OCI-LY7 (cell line): Measurements from ENCODE around the gene HLA-DQA2. TPM values are rescaled to one million over a fixed set of nuclear protein-coding genes. Genes with fewer than 3 reads are reported as not detected.
"Not testable (repeated sequence)": the region's sequence is repeated elsewhere in the genome, so short reads cannot be mapped to it uniquely, and the experiment has no call there.

Experiments
- BruUV-seq: library from RNA; stranded (reverse); fragments of 400-500 nt; replicated peaks from 2 replicates; lab custom pipeline; 2021; lab: Mats Ljungman, UMichigan
- CTCF ChIA-PET: fragments of 300-600 bp; sonication (Branson Sonifier 250); formaldehyde crosslinking; loops from one replicate; lab custom pipeline; 2022; ENCODE audit warnings: antibody characterized with exemption; ENCODE audit not compliant: unreplicated experiment; lab: Charles Lee
- POLR2A ChIA-PET: fragments of 300-600 bp; sonication (Branson Sonifier 250); formaldehyde crosslinking; loops from one replicate; lab custom pipeline; 2022; ENCODE audit warnings: antibody characterized with exemption; lab: Charles Lee
- DNase-seq: peaks from one replicate; pipeline ENCODE4 v3.0.0-alpha.2; 2015; ENCODE audit warnings: low spot score
- H2AFZ ChIP-seq: fragments of 200-600 bp; sonication (generic), shearing (Covaris generic); 2 replicates; pipeline ENCODE4 v1.6.1; 2014; ENCODE audit warnings: mild to moderate bottlenecking, antibody characterized with exemption, low read length, moderate library complexity
- H3K27ac ChIP-seq: fragments of 200-600 bp; sonication (generic); 2 replicates; pipeline ENCODE4 v1.5.1; 2014; ENCODE audit warnings: mixed run types, low read depth, mild to moderate bottlenecking, moderate library complexity, low read length, inconsistent platforms; ENCODE audit not compliant: poor library complexity, severe bottlenecking
- H3K36me3 ChIP-seq: fragments of 200-600 bp; sonication (generic); 2 replicates; pipeline ENCODE4 v1.6.1; 2014; ENCODE audit warnings: mild to moderate bottlenecking, antibody characterized with exemption, low read length, moderate library complexity, mixed read lengths; ENCODE audit not compliant: insufficient read depth
- H3K4me1 ChIP-seq: fragments of 200-600 bp; sonication (generic); 2 replicates; pipeline ENCODE4 v1.5.1; 2014; ENCODE audit warnings: mild to moderate bottlenecking, low read length; ENCODE audit not compliant: insufficient read depth, poor library complexity, severe bottlenecking
- H3K4me2 ChIP-seq: fragments of 200-600 bp; sonication (generic); 2 replicates; pipeline ENCODE4 v1.6.1; 2014; ENCODE audit warnings: mild to moderate bottlenecking, low read length
- H3K4me3 ChIP-seq: fragments of 200-600 bp; sonication (generic); 2 replicates; pipeline ENCODE4 v1.5.1; 2014; ENCODE audit warnings: mild to moderate bottlenecking, low read depth, low read length; ENCODE audit not compliant: poor library complexity, severe bottlenecking
- H3K79me2 ChIP-seq: fragments of 200-600 bp; sonication (generic); 2 replicates; pipeline ENCODE4 v1.6.1; 2016; ENCODE audit warnings: low read depth, mild to moderate bottlenecking, low read length, moderate library complexity, mixed read lengths; ENCODE audit not compliant: insufficient read depth
- H3K9me2 ChIP-seq: fragments of 200-600 bp; sonication (generic); 2 replicates; pipeline ENCODE4 v1.6.1; 2016; ENCODE audit warnings: mild to moderate bottlenecking, low read length, mixed read lengths; ENCODE audit not compliant: insufficient read depth
- H3K9me3 ChIP-seq: fragments of 200-600 bp; sonication (generic); 2 replicates; pipeline ENCODE4 v1.6.1; 2014; ENCODE audit warnings: mild to moderate bottlenecking, mixed run types, low read length, mixed read lengths
- H4K20me1 ChIP-seq: fragments of 200-600 bp; sonication (generic); 2 replicates; pipeline ENCODE4 v1.6.1; 2014; ENCODE audit warnings: mild to moderate bottlenecking, antibody characterized with exemption, low read length, moderate library complexity, mixed read lengths; ENCODE audit not compliant: insufficient read depth
- EZH2phosphoT487 ChIP-seq: fragments of 200-600 bp; sonication (generic); IDR thresholded peaks from 2 replicates; pipeline ENCODE4 v1.6.1; 2018; ENCODE audit warnings: low read depth, borderline replicate concordance, mild to moderate bottlenecking, mixed run types, antibody characterized with exemption, low read length, moderate library complexity, mixed read lengths
- intact Hi-C: fragments of 100-400 bp; cut with micrococcal nuclease; formaldehyde crosslinking; loops from one replicate; pipeline ENCODE4 v1.10.0; 2022; ENCODE audit not compliant: unreplicated experiment
- total RNA-seq, 2 experiments: library from RNA; depleted of rRNA in 1 of 2; stranded (reverse); fragments of >200 nt in 1 of 2; shearing (Covaris generic) in 1 of 2; gene quantifications; 2 replicates each; pipeline ENCODE4 v1.2.3, GENCODE V29; 2014 to 2022
- TF ChIP-seq, protein P1 (sequence below): fragments of 200-600 bp; sonication (generic); conservative IDR thresholded peaks from 2 replicates; pipeline ENCODE4 v1.5.1; 2014; ENCODE audit warnings: mild to moderate bottlenecking, antibody characterized with exemption, low read length, moderate library complexity, mixed read lengths

Gene HLA-DQA2
- total RNA-seq, 2 experiments from 2014 or later = 3.6 TPM; not detected in 1

DNA sequence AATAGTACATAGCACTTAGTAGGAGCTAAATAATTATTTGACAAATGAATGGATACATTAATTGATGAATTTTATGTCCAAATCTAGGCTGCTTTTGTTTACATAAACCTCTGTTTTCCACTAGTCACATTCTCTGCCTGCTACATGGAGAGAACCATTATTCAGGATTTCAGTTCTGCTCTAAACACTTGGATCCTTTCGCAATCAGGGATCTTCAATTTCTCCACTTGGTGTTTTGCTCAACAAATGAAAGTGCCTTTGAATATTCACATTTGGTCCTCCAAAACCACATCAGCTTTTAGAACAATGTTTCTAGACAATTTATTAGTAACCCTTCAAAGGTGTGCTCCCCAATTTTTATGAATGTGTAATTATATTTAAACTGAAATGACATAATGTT is 44.2 kb upstream of the HLA-DQA2 start:
- no peak for DNase-seq
- Histone ChIP-seq H4K20me1 (no peaks in the 10 kb centered on the region), H3K4me3 (no peak overlapping the region), H3K4me1 (peaks cover 6% of the 10 kb centered on the region), H3K4me2 (no peak overlapping the region), H3K9me3 (no peaks in the 10 kb centered on the region), H3K9me2 (no peaks in the 10 kb centered on the region), H3K36me3 (no peaks in the 10 kb centered on the region), H3K79me2 (no peaks in the 10 kb centered on the region), H3K27ac (no peak overlapping the region), H2AFZ (no peak overlapping the region)
- ChIA-PET POLR2A (no interaction called here), CTCF (no interaction called here)
- intact Hi-C loops = no loop called here
- BruUV-seq = no TSS peak
- TF ChIP-seq EZH2phosphoT487 = no peak
- TF ChIP-seq, protein P1, sequence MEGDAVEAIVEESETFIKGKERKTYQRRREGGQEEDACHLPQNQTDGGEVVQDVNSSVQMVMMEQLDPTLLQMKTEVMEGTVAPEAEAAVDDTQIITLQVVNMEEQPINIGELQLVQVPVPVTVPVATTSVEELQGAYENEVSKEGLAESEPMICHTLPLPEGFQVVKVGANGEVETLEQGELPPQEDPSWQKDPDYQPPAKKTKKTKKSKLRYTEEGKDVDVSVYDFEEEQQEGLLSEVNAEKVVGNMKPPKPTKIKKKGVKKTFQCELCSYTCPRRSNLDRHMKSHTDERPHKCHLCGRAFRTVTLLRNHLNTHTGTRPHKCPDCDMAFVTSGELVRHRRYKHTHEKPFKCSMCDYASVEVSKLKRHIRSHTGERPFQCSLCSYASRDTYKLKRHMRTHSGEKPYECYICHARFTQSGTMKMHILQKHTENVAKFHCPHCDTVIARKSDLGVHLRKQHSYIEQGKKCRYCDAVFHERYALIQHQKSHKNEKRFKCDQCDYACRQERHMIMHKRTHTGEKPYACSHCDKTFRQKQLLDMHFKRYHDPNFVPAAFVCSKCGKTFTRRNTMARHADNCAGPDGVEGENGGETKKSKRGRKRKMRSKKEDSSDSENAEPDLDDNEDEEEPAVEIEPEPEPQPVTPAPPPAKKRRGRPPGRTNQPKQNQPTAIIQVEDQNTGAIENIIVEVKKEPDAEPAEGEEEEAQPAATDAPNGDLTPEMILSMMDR = no peak

DNA sequence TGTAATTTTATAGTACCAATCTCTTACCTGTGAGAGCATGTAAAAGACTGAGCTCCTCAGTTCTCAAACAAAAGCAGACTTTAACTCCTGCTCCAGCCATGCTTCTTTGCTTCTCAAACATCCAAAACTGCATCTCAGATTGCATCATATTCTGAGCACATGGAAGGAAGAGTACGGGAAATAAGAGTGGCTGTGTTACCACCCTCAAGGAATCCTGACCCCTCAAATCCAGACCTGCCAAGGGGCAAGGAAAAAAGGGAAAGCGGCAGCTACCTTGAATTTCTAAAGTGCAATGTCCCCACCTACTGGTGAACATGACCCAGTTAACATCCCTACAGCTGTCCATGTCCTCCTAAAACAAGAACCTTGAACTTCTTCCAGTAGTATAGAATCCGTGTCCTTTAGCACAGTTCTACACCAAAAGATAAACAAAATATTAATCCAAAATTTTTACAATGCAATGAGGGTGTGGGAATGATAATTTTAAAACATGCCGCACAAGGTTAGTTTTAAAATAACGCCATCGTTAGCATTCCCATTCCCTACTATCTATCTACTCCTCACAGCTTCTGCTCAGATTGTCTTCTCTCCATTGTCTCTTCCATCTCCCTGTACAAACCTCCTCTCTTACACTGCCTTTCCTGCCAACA is 40.7 kb upstream of the HLA-DQA2 start:
- peaks cover 6% of the 10 kb centered on the region for H3K4me1 ChIP-seq
- no peaks in the 10 kb centered on the region for H4K20me1 ChIP-seq
- ChIA-PET POLR2A (no interaction called here), CTCF (interaction anchor here (0.6 to 0.8 kb wide), 3 partner anchors 14 to 261 kb away, joined by 3 to 5 read pairs (median 3); no protein-coding TSS in a partner anchor)
- DNase-seq = peak; percentile 70
- intact Hi-C loops = loop anchor here (1.0 to 2.0 kb wide), 5 partner anchors 86 to 456 kb away; no protein-coding TSS in a partner anchor
- H2AFZ ChIP-seq = peak overlapping the region; percentile 54; the same call in 1 of the 2 replicates
- H3K9me2 ChIP-seq = no peaks in the 10 kb centered on the region
- no peaks in the 10 kb centered on the region for H3K79me2 ChIP-seq
- H3K9me3 ChIP-seq = no peaks in the 10 kb centered on the region
- peak overlapping the region; percentile 59 for H3K4me2 ChIP-seq
- H3K27ac ChIP-seq = no peak overlapping the region
- H3K4me3 ChIP-seq = no peak overlapping the region
- TF ChIP-seq, protein P1 = peak; percentile 95
- TF ChIP-seq EZH2phosphoT487 = no peak
- no TSS peak for BruUV-seq
- no peaks in the 10 kb centered on the region for H3K36me3 ChIP-seq

DNA sequence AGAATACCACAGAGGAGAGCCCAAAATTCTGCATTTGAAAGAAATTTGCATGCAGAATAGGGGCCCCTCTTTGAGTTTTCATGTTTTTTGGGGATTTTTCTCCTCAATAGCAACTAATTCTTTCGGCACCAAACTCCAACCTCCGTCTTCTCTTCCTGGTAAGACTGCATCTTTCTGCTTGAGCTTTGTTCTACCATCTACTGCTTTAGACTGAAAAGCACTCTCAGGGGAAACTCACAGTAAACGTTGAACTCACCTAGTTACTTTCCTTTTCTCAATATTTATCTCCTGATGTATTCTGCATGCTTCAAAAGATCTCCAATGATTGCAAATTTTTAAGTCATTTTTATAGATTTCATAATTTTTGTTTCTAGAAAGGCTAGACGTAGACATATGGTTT is 37.8 kb upstream of the HLA-DQA2 start:
- intact Hi-C loops = no loop called here

DNA sequence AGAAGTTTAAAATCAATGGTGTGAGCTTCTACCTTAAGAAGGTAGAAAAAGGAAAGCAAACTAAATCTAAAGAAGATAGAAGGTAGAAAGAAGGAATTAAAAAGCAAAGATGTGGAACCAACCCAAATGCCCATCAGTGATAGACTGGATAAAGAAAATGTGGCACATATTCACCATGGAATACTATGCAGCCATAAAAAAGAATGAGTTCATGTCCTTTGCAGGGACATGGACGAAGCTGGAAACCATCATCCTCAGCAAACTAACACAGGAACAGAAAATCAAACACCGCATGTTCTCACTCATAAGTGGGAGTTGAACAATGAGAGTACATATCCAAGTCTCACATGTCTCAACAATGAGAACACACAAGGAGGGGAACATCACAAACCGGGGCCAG is 36.0 kb upstream of the HLA-DQA2 start:
- CTCF ChIA-PET, H3K27ac ChIP-seq, H3K4me1 ChIP-seq, POLR2A ChIA-PET, BruUV-seq, DNase-seq, H3K9me3 ChIP-seq, H3K79me2 ChIP-seq, H3K4me3 ChIP-seq, H2AFZ ChIP-seq, H3K9me2 ChIP-seq, H3K36me3 ChIP-seq, H3K4me2 ChIP-seq, intact Hi-C loops, H4K20me1 ChIP-seq: not testable (repeated sequence)

More for the DNA sequence above, 37.8 kb upstream of the HLA-DQA2 start:
- DNase-seq = no peak
- Histone ChIP-seq H3K9me3 (no peaks in the 10 kb centered on the region), H3K36me3 (no peaks in the 10 kb centered on the region), H3K27ac (no peak overlapping the region), H3K79me2 (no peaks in the 10 kb centered on the region), H3K4me1 (peaks cover 6% of the 10 kb centered on the region), H3K9me2 (no peaks in the 10 kb centered on the region), H4K20me1 (no peaks in the 10 kb centered on the region), H3K4me3 (no peak overlapping the region), H2AFZ (peak overlapping the region; percentile 16), H3K4me2 (0 out of 2 replicates have a peak overlapping the region, but pooled peaks have one; percentile 2)
- ChIA-PET CTCF (interaction anchor here (2.0 kb wide), 1 partner anchor 84 kb away, joined by 4 read pairs; no protein-coding TSS in a partner anchor), POLR2A (interaction anchor here (0.6 to 1.3 kb wide), 7 partner anchors 12 to 600 kb away, joined by 3 to 5 read pairs (median 3); partner anchors contain the start of gene HLA-DRA)
- TF ChIP-seq, protein P1 = no peak
- TF ChIP-seq EZH2phosphoT487 = no peak
- BruUV-seq = no TSS peak
